DLD1 (cell line): Measurements from ENCODE around the gene PEX11B.

Experiments
- in situ Hi-C: cut with HindIII; loops from 2 replicates; pipeline ENCODE4 v1.10.0; 2017; ENCODE audit warnings: low sequenced_read_pairs

Gene PEX11B

DNA sequence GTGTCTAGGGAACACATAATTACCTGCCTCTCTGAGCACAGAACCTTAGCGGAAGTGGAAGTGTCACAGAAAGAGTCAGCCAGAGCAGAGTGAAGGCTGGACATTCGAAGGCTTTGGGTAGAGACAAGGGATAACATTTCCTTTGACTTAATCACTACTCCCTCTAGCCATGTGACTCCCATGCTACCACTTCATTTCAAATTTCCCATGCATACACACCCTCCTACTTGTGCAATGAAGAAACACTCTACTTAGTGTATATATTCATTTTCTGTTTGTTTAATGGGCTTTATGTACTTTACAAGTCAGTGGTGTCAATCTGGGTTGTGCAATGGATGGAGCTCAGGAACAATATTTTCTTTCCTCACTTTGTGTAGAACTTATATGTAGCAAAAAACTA lies 39.8 kb downstream of the PEX11B start:
- in situ Hi-C loops, result no loop called here

DNA sequence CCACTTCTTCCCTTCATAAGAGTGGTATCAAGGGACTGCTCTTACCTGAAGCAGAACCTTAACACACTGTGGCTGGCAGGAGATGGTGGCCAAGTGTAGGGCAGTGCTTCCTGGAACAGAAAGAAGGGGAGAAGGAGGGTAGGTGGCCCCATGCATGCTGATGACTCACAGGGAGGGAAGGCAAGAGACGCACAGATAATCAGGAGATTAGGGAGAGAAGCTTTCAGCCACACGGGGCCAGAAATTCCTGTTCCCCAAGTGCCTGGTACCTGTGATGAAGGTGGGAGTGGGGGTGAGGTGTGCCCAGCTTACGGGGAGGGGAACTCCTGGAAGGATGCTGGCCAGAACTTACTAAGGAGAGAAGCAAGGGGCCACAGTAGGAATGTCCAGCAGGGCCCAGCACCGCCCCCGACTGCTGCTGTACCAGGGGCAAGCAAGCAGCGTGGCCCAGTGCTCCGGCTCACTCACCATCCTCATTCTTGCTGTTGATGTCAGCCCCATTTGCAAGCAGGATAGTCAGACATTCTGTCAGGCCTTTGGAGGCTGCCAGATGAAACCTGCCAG lies 40.5 kb downstream of the PEX11B start:
- in situ Hi-C loops, result no loop called here

DNA sequence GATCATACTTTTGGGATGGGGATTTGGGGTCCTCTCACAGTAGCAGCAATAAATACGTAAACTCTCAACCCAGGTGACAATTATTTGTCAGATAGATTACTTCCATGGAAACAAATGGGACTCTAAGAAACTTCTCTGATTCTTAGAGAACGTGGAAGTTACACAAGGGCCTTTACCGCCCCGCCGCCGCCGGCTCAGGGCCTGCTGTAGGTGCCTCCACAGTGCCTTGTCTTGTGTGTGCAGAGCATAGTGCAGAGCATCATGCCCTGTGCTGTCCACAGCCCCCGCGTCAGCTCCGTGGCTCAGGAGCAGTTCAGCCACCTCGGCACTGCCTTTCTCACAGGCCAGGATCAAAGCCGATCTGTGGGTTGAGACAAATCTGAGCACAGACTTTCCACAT lies 43.9 kb downstream of the PEX11B start:
- in situ Hi-C loops, result no loop called here

DNA sequence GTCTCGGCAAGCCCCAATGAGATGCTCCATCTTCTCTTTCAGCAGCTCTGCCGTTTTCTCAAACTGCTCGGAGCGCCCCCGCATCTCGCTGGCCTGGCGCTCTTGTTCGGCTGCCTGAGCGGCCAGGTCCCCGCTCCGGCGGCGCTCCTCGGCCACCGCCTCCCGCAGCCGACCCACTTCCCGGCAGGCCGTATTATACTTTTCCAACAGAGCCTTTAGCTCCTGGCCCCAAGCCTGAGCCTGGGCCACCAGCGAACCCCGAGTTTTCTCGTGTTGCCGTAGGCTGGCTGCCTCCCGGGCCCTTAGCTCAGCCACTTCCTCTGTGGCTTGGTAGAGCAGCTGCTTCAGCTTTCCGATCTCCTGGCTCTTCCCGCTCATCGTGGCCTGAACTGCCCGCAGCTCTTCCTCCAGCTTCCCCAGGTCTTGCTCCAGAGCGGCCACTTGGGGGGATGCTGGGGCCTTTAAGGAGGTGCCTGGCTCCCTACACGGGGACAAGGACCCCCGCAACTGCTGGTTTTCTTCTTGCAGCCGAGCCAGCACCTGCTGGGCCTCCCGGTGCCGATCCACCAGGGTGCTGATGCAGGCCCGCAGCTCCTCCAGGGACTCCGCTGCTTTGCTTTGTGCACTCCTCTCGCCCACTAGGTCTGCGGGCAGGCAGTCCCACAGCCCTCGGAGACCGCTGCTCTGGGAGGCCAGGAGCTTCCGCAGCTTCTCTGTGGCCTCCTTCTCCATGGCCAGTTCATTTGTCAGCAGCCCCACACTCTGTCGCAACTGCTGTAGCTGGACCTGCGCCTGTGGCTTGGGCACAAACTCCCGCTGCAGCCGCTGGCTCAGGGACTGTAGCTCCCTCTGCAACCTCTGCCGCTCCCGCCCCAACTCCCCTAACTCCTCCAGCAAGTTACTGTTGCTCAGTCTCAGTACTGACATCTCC lies 46.3 kb downstream of the PEX11B start:
- in situ Hi-C loops, result no loop called here

DNA sequence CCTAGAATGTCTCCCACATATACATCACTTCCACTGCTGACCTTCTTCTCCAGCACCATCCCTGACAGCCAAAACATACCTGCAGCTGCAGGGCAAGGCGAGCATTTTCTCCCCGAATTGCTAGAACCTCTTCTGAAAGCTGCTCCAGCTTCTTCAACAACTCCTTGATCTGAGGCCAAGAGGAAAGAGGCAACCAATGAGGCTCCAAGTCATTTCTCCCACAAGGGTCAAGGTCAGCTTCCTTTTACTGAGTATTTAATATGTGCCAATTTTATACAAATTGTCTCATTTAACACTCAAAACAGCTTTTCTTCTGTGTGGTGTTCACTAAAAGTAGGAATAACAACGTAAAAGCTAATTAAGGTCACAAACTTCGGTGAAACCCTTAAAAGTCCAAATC lies 50.3 kb downstream of the PEX11B start:
- in situ Hi-C loops, result no loop called here

DNA sequence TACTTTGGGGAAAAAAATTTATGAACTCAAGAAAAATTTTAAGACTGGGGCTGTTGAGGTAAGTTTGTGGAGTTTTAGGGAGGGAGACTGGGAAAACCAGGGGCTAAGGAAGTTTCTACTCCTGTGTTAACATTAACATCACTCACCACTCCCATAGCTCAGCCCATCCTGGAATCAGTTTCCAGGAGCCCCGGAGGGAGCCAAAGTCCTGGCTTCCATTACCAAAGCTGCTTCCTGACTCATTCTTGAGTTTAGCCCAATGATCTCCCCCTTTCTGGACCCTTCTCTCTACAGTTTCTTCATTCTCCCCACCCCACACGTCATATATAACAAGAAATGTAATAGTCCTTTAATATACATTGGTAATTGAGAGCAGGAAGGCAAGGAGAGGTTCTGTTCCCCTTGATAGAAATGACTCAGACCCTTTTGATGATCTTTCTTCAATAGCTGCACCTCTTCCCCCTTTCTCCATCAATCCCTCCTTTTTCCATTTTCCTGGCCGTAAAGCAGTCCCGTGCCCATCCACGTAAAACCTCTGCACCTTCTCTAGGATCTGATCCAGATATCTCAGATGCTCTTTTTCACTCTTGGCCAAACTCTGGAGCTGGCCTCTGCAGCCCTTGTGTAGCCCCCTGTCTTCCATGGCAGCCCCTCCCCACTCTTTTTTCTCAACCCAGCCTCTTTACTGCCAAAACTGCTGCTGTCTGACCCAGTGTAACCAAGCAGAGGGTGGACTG lies 55.1 kb downstream of the PEX11B start:
- in situ Hi-C loops, result no loop called here
